SKM-1 (cell line): ENCODE data around the gene STUB1.

Experiments used
- DNase-seq: peaks from one replicate; lab custom pipeline; 2025; ENCODE audit not compliant: unreplicated experiment; lab: John Stamatoyannopoulos, UW

Gene STUB1

GRCh38 chr16:722835-723633, 42.8 kb downstream of the STUB1 start:
- DNase-seq: no peak

- no peak for DNase-seq
These were observed 43.5 kb downstream of the STUB1 start for GRCh38 chr16:723695-724094.

GRCh38 chr16:724188-725040, 44.2 kb downstream of the STUB1 start:
- DNase-seq: no peak

- no peak for DNase-seq
These were observed 44.8 kb downstream of the STUB1 start for GRCh38 chr16:725041-725376.

GRCh38 chr16:725463-726187, 45.4 kb downstream of the STUB1 start:
- no peak for DNase-seq

- DNase-seq: no peak
These were observed 45.9 kb downstream of the STUB1 start for GRCh38 chr16:726188-726437.

- DNase-seq: no peak
These were observed 46.5 kb downstream of the STUB1 start, which contains the start of the genes CCDC78 and HAGHL for GRCh38 chr16:726438-727290. Gene CCDC78 (minus strand): TSS chr16:726443. CDS start chr16:726367, 76 bp downstream. Gene HAGHL (plus strand): TSS chr16:727106. CDS start chr16:727510, 404 bp downstream.

GRCh38 chr16:727291-727977, 47.2 kb downstream of the STUB1 start:
- DNase-seq: no peak

GRCh38 chr16:728131-728889, 48.1 kb downstream of the STUB1 start:
- DNase-seq: no peak

GRCh38 chr16:728890-729744, 48.9 kb downstream of the STUB1 start:
- DNase-seq: no peak

GRCh38 chr16:729768-730665, 49.8 kb downstream of the STUB1 start:
- DNase-seq: no peak

GRCh38 chr16:730666-731509, 50.7 kb downstream of the STUB1 start:
- DNase-seq: no peak

- no peak for DNase-seq
These were observed 52.1 kb downstream of the STUB1 start for GRCh38 chr16:732332-732731.
